Ectodermal cell (in vitro differentiated cells): Measurements from ENCODE around the gene SLC50A1.

Experiments used
- H3K27ac ChIP-seq: 2 replicates; pipeline ENCODE4 v1.7.0; 2013; ENCODE audit warnings: mild to moderate bottlenecking, low read depth, low read length; ENCODE audit not compliant: insufficient read depth, poor library complexity, severe bottlenecking
- H3K27me3 ChIP-seq: 2 replicates; pipeline ENCODE4 v1.7.0; 2013; ENCODE audit warnings: mild to moderate bottlenecking, low read length; ENCODE audit not compliant: insufficient read depth, control insufficient read depth, poor library complexity, severe bottlenecking
- H3K36me3 ChIP-seq: one replicate; pipeline ENCODE4 v1.7.0; 2013; ENCODE audit warnings: low read length; ENCODE audit not compliant: control insufficient read depth, insufficient read depth
- H3K4me1 ChIP-seq: one replicate; pipeline ENCODE4 v1.7.0; 2013; ENCODE audit warnings: low read length; ENCODE audit not compliant: control insufficient read depth, insufficient read depth
- H3K4me3 ChIP-seq: 2 replicates; pipeline ENCODE4 v1.7.0; 2013; ENCODE audit warnings: low read depth, low read length, control low read depth; ENCODE audit not compliant: insufficient read depth
- H3K9me3 ChIP-seq: 2 replicates; pipeline ENCODE4 v1.7.0; 2013; ENCODE audit warnings: mild to moderate bottlenecking, low read length, moderate library complexity; ENCODE audit not compliant: control insufficient read depth
- WGBS, 2 experiments: methylation state at CpG; one replicate each; pipeline ENCODE4 v1.1.7; 2013; ENCODE audit warnings: missing lambda C conversion rate in 2 of 2; 5-methylcytosine and 5-hydroxymethylcytosine counted together

Gene SLC50A1

GRCh38 chr1:155184835-155185782, 49.5 kb downstream of the SLC50A1 start:
- H3K27ac ChIP-seq, result no peak overlapping the region
- 87 to 89% methylated on average over 21 of the region's 21 CpGs for WGBS, 2 experiments
- peaks cover under 1% of the 10 kb centered on the region for H3K36me3 ChIP-seq

GRCh38 chr1:155185783-155186066, 50.1 kb downstream of the SLC50A1 start:
- H3K4me3 ChIP-seq, result no peak overlapping the region
- no peaks in the 10 kb centered on the region for H3K27me3 ChIP-seq
- H3K27ac ChIP-seq, result no peak overlapping the region
- H3K9me3 ChIP-seq, result no peaks in the 10 kb centered on the region
- peaks cover 6% of the 10 kb centered on the region for H3K4me1 ChIP-seq
- 87 to 88% methylated on average over 6 of the region's 6 CpGs for WGBS, 2 experiments
- H3K36me3 ChIP-seq, result no peaks in the 10 kb centered on the region

More at GRCh38 chr1:155184835-155185782, 49.5 kb downstream of the SLC50A1 start:
- no peaks in the 10 kb centered on the region for H3K27me3 ChIP-seq
- H3K4me3 ChIP-seq, result no peak overlapping the region
- no peaks in the 10 kb centered on the region for H3K9me3 ChIP-seq
- peaks cover 6% of the 10 kb centered on the region for H3K4me1 ChIP-seq

GRCh38 chr1:155186067-155186793, 50.6 kb downstream of the SLC50A1 start:
- WGBS, 2 experiments, result 86 to 88% methylated on average over 6 of the region's 8 CpGs
- no peak overlapping the region for H3K4me3 ChIP-seq
- H3K9me3 ChIP-seq, result no peaks in the 10 kb centered on the region
- no peaks in the 10 kb centered on the region for H3K27me3 ChIP-seq
- no peaks in the 10 kb centered on the region for H3K36me3 ChIP-seq
- peaks cover 6% of the 10 kb centered on the region for H3K4me1 ChIP-seq
- no peak overlapping the region for H3K27ac ChIP-seq

DNA sequence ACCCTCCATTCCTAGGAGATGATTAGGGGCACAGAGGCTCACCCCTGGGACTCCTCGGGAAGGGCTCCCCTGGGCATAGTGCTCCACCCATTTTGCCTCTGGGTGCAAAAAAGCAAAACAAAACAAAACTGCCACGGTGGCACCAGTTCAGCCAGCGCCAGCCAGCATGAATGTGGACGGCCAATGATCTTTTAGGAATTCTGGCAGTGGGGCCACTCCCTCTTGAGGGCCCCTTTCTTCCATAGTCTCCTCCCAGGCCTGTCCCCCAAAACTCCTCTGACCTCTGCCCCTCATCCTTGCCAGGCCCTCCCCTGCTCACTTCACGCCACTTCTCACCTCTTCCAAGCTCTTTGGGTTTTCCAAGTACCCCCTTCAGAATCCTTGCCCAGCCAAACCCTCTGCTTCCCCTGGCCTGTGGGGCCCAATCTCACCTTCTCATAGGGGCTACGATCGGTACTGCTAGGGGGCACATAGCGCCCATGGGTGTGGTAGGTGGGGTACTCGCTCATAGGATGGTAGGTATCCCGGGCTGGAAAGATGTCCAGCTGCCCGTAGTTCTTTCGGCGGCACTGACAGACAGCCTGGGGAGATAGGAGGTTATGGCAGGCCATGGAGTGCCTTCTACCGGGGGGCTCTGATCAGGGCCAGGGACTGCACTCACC, 51.3 kb downstream of the SLC50A1 start:
- no peak overlapping the region for H3K4me3 ChIP-seq
- 87 to 90% methylated on average over 14 of the region's 14 CpGs for WGBS, 2 experiments
- H3K27me3 ChIP-seq, result no peaks in the 10 kb centered on the region
- no peaks in the 10 kb centered on the region for H3K9me3 ChIP-seq
- H3K4me1 ChIP-seq, result peaks cover 6% of the 10 kb centered on the region
- H3K27ac ChIP-seq, result no peak overlapping the region
- no peaks in the 10 kb centered on the region for H3K36me3 ChIP-seq

- 88 to 89% methylated on average over 16 of the region's 16 CpGs for WGBS, 2 experiments
- Histone ChIP-seq H3K4me3 (no peak overlapping the region), H3K4me1 (peaks cover 8% of the 10 kb centered on the region), H3K36me3 (no peaks in the 10 kb centered on the region), H3K27ac (no peak overlapping the region), H3K9me3 (no peaks in the 10 kb centered on the region), H3K27me3 (no peaks in the 10 kb centered on the region)
These were observed 51.8 kb downstream of the SLC50A1 start for GRCh38 chr1:155187456-155187891.

- Histone ChIP-seq H3K27me3 (no peaks in the 10 kb centered on the region), H3K36me3 (no peaks in the 10 kb centered on the region), H3K4me1 (peaks cover 14% of the 10 kb centered on the region), H3K9me3 (no peaks in the 10 kb centered on the region), H3K4me3 (no peak overlapping the region), H3K27ac (no peak overlapping the region)
- 94 to 95% methylated on average over 14 of the region's 14 CpGs for whole genome bisulfite sequencing, 2 experiments
These were observed 52.6 kb downstream of the SLC50A1 start for GRCh38 chr1:155188268-155188667.
